HCT116 (cell line): ENCODE results near the gene GPR107. TPM values are rescaled to one million over a fixed set of nuclear protein-coding genes. Genes with fewer than 3 reads are reported as not detected.

Experiments
- ATAC-seq: fragments of 200-7000 bp; cut with Tn5 transposase; 2 replicates; pipeline ENCODE4 v1.9.1; 2020; ENCODE audit warnings: mild to moderate bottlenecking, moderate library complexity
- BruUV-seq: library from RNA; stranded (reverse); fragments of 400-500 nt; replicated peaks from 2 replicates; lab custom pipeline; 2021; lab: Mats Ljungman, UMichigan
- CTCF ChIA-PET: fragments of 300-600 bp; sonication (Branson Sonifier 250); formaldehyde crosslinking; loops from one replicate; lab custom pipeline; 2021; ENCODE audit warnings: antibody characterized with exemption; lab: Charles Lee
- POLR2A ChIA-PET: fragments of 300-600, 350-600 bp; sonication (Branson Sonifier 250); formaldehyde crosslinking; loops from one replicate; lab custom pipeline; 2021; ENCODE audit warnings: antibody characterized with exemption; lab: Charles Lee
- RAD21 ChIA-PET, 2 experiments: fragments of 300-600 bp; sonication (Branson Sonifier 250); formaldehyde crosslinking; loops; one replicate each; lab custom pipeline; 2023; ENCODE audit warnings: low total read pairs in 2 of 2; ENCODE audit not compliant: uncharacterized antibody in 2 of 2, unreplicated experiment in 2 of 2, low non-redundant PET in 1 of 2; lab: Charles Lee
- DNase-seq: peaks from one replicate; pipeline ENCODE4 v3.0.0-alpha.2; 2010; ENCODE audit warnings: low read depth, low spot score
- H2AFZ ChIP-seq: fragments of 200-600 bp; shearing (Covaris generic), sonication (generic); 2 replicates; pipeline ENCODE4 v1.6.1; 2017; ENCODE audit warnings: low read depth, mixed run types, mixed read lengths, antibody characterized with exemption, low read length; ENCODE audit not compliant: poor library complexity, severe bottlenecking
- H3K27ac ChIP-seq: 2 replicates; pipeline ENCODE4 v1.5.1; 2012; ENCODE audit warnings: low read depth, low read length
- H3K27me3 ChIP-seq: fragments of 200-600 bp; sonication (generic); 2 replicates; pipeline ENCODE4 v1.6.1; 2016; ENCODE audit warnings: mixed run types, low read length, mixed read lengths; ENCODE audit not compliant: insufficient read depth
- H3K36me3 ChIP-seq, 2 experiments: fragments of 200-500 bp in 1 of 2; fragments of 200-600 bp in 1 of 2; sonication (Bioruptor generic) in 1 of 2; sonication (generic) in 1 of 2; 2 replicates each; pipeline versions ENCODE4 v1.5.1 to v1.6.1; 2014 to 2016; ENCODE audit warnings: low read length in 2 of 2, inconsistent platforms in 1 of 2, mixed read lengths in 1 of 2, mixed run types in 1 of 2; ENCODE audit not compliant: insufficient read depth in 2 of 2, control insufficient read depth in 1 of 2
- H3K4me1 ChIP-seq, 2 experiments: fragments of 200-600 bp in 1 of 2; sonication (generic) in 1 of 2; 2 replicates each; pipeline versions ENCODE4 v1.5.1 to v1.6.1; 2012 to 2017; ENCODE audit warnings: low read length in 2 of 2, inconsistent platforms in 1 of 2, mild to moderate bottlenecking in 1 of 2, mixed read lengths in 1 of 2, mixed run types in 1 of 2, moderate library complexity in 1 of 2; ENCODE audit not compliant: insufficient read depth in 2 of 2, control insufficient read depth in 1 of 2
- H3K4me2 ChIP-seq: fragments of 200-600 bp; sonication (generic); 2 replicates; pipeline ENCODE4 v1.6.1; 2017; ENCODE audit warnings: mixed run types, low read length, mixed read lengths
- H3K4me3 ChIP-seq, 2 experiments: fragments of 200-600 bp in 1 of 2; sonication (generic) in 1 of 2; replicated peaks in 1 of 2; 2 replicates each; pipeline ENCODE4 v1.5.1; 2011 to 2016; ENCODE audit warnings: low read length in 2 of 2, control low read depth in 1 of 2, low read depth in 1 of 2, mild to moderate bottlenecking in 1 of 2, mixed read lengths in 1 of 2, mixed run types in 1 of 2
- H3K79me2 ChIP-seq: fragments of 200-600 bp; sonication (generic); 2 replicates; pipeline ENCODE4 v1.6.1; 2017; ENCODE audit warnings: mild to moderate bottlenecking, mixed run types, low read length, moderate library complexity, mixed read lengths; ENCODE audit not compliant: insufficient read depth
- H3K9ac ChIP-seq: fragments of 200-600 bp; sonication (generic); 2 replicates; pipeline ENCODE4 v1.6.1; 2016; ENCODE audit warnings: low read length, mixed read lengths
- H3K9me2 ChIP-seq: fragments of 200-600 bp; sonication (generic), shearing (Covaris generic); 2 replicates; pipeline ENCODE4 v1.6.1; 2017; ENCODE audit warnings: mixed run types, mild to moderate bottlenecking, moderate library complexity; ENCODE audit not compliant: insufficient read depth
- H3K9me3 ChIP-seq, 2 experiments: fragments of 200-500 bp in 1 of 2; fragments of 200-600 bp in 1 of 2; sonication (Bioruptor generic) in 1 of 2; sonication (generic) in 1 of 2; 2 replicates each; pipeline ENCODE4 v1.6.1; 2014 to 2017; ENCODE audit warnings: low read length in 2 of 2, mixed read lengths in 2 of 2, inconsistent platforms in 1 of 2, low read depth in 1 of 2, mild to moderate bottlenecking in 1 of 2, mixed run types in 1 of 2, moderate library complexity in 1 of 2; ENCODE audit not compliant: control insufficient read depth in 1 of 2, insufficient read depth in 1 of 2
- H4K20me1 ChIP-seq: fragments of 200-600 bp; sonication (generic), shearing (Covaris generic); 2 replicates; pipeline ENCODE4 v1.6.1; 2017; ENCODE audit warnings: mixed run types, mild to moderate bottlenecking, moderate library complexity; ENCODE audit not compliant: insufficient read depth
- CBX3 ChIP-seq: IDR thresholded peaks from 2 replicates; pipeline ENCODE4 v1.6.1; 2012; ENCODE audit warnings: low read depth
- CEBPB ChIP-seq: IDR thresholded peaks from 2 replicates; pipeline ENCODE4 v1.6.1; 2012; ENCODE audit warnings: low read depth
- EGR1 ChIP-seq: IDR thresholded peaks from 2 replicates; pipeline ENCODE4 v1.6.1; 2012; ENCODE audit warnings: low read depth
- ELF1 ChIP-seq: IDR thresholded peaks from 2 replicates; pipeline ENCODE4 v1.6.1; 2012; ENCODE audit warnings: low read depth, borderline replicate concordance
- JUND ChIP-seq: IDR thresholded peaks from 2 replicates; pipeline ENCODE4 v1.6.1; 2012
- POLR2AphosphoS5 ChIP-seq: IDR thresholded peaks from 2 replicates; pipeline ENCODE4 v1.6.1; 2011; ENCODE audit warnings: mild to moderate bottlenecking, low read depth, low read length, moderate library complexity
- RAD21 ChIP-seq: IDR thresholded peaks from 2 replicates; pipeline ENCODE4 v1.6.1; 2012; ENCODE audit warnings: low read depth, mild to moderate bottlenecking
- SIN3A ChIP-seq: IDR thresholded peaks from 2 replicates; pipeline ENCODE4 v1.6.1; 2012; ENCODE audit warnings: low read depth
- SP1 ChIP-seq: IDR thresholded peaks from 2 replicates; pipeline ENCODE4 v1.6.1; 2012; ENCODE audit warnings: low read depth
- SRF ChIP-seq: IDR thresholded peaks from 2 replicates; pipeline ENCODE4 v1.6.1; 2012; ENCODE audit warnings: low read depth
- YY1 ChIP-seq: IDR thresholded peaks from 2 replicates; pipeline ENCODE4 v1.6.1; 2011; ENCODE audit warnings: low read length, low read depth, moderate library complexity, mild to moderate bottlenecking; ENCODE audit not compliant: insufficient replicate concordance; ENCODE audit errors: extremely low read depth
- ZNF274 ChIP-seq: fragments of 200-500 bp; sonication (Bioruptor generic); IDR thresholded peaks from 2 replicates; pipeline ENCODE4 v1.6.1; 2014; ENCODE audit warnings: mild to moderate bottlenecking, low read depth, low read length, inconsistent platforms
- intact Hi-C: fragments of 100-400 bp; cut with micrococcal nuclease; formaldehyde crosslinking; loops from 2 replicates; pipeline ENCODE4 v1.10.0; 2022
- total RNA-seq: library from RNA; stranded (reverse); gene quantifications from one replicate; pipeline ENCODE4 v1.2.1, GENCODE V29; 2021; ENCODE audit not compliant: unreplicated experiment
- TF ChIP-seq, protein P1 (sequence below): IDR thresholded peaks from 2 replicates; pipeline ENCODE4 v1.6.1; 2011; ENCODE audit warnings: mild to moderate bottlenecking, low read length, moderate library complexity; ENCODE audit not compliant: insufficient replicate concordance; ENCODE audit errors: extremely low read depth
- TF ChIP-seq, protein P2 (sequence below), 3 experiments: fragments of 200-600 bp in 1 of 3; sonication (generic) in 1 of 3; IDR thresholded peaks in 2 of 3; conservative IDR thresholded peaks in 1 of 3; 2 replicates each; pipeline ENCODE4 v1.5.1; 2012 to 2017; ENCODE audit warnings: low read depth in 2 of 3, low read length in 2 of 3, antibody characterized with exemption in 1 of 3, borderline replicate concordance in 1 of 3, control low read depth in 1 of 3, mild to moderate bottlenecking in 1 of 3, mixed read lengths in 1 of 3, mixed run types in 1 of 3, moderate library complexity in 1 of 3; ENCODE audit not compliant: insufficient read depth in 1 of 3

GPR107 gene
- total RNA-seq, 1 experiment from 2014 or later, result 32.5 TPM

DNA sequence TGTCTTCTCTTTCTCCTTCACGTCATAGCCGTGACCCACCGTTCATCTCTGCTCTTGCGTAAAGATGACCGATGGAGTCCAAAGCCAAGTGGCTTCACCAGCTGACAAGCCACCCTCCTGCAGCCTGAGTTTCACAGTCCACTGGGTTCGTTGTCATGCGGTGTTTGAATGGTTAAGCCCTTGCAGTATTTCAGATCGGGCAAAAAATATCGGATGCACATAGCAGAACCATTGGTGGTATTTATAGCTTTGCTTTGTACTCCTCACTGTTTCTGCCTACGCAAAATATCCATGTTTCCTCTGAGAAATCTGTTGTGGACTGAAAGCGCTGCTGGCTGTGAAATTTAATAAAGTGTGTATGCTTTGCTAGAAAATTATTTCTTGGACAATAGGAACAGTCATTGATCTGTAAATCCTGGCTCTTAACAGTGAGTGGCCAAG lies 84.0 kb downstream of the GPR107 start:
- no peak for DNase-seq
- ATAC-seq, result no peak
- intact Hi-C loops, result no loop called here
- Histone ChIP-seq H3K4me2 (peak overlapping the region; percentile 7; the same call in 1 of the 2 replicates), H2AFZ (no peak overlapping the region), H3K9me3 (no peaks in the 10 kb centered on the region), H3K27ac (no peak overlapping the region), H3K79me2 (no peaks in the 10 kb centered on the region), H3K27me3 (no peaks in the 10 kb centered on the region), H3K36me3 (no peaks in the 10 kb centered on the region), H3K9me2 (no peaks in the 10 kb centered on the region)
- ChIA-PET CTCF (no interaction called here), RAD21 (no interaction called here), POLR2A (no interaction called here)
- BruUV-seq, result no TSS peak
- TF ChIP-seq POLR2AphosphoS5 (no peak), CEBPB (no peak), ELF1 (no peak), SIN3A (no peak), JUND (no peak)
- TF ChIP-seq, all 23 proteins: peak for 0
- H3K4me3 ChIP-seq, result no peak overlapping the region
- H3K4me1 ChIP-seq, result peaks cover 0 to 17% of the 10 kb centered on the region in 2 experiments; a peak in 2 of 4 replicates
- no peaks in the 10 kb centered on the region for H4K20me1 ChIP-seq
- no peak overlapping the region for H3K9ac ChIP-seq

DNA sequence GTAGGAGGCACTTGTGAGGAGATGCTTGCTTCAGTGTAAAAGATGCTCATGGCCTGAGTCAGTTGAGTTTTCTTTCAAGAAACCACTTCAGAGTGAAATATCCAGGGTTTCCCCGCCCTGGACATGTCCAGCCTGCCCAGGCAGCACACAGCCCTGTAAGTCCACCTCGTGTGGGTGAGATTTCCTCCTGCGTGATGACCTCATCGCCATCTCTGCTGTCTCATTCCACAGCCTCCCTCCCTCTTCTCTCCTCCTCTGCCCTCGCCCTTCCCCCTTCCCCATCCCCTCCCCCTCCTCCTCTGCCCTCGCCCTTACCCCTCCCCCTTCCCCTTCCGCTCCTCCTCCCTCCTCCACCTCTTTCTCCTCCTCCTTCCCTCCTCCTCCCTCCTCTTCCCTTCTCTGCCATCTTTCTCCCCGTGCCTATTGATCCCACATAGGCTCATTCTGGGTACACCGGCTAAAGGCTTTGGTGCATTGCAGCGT lies 84.5 kb downstream of the GPR107 start:
- Histone ChIP-seq H3K9me3 (no peaks in the 10 kb centered on the region), H3K27me3 (peaks cover 4% of the 10 kb centered on the region; the same call in 1 of the 2 replicates), H3K27ac (no peak overlapping the region), H3K79me2 (no peaks in the 10 kb centered on the region), H3K4me1 (peaks cover 0 to 17% of the 10 kb centered on the region in 2 experiments; a peak in 2 of 4 replicates), H3K4me2 (peak overlapping the region; percentile 7; the same call in 1 of the 2 replicates), H3K9me2 (no peaks in the 10 kb centered on the region), H4K20me1 (no peaks in the 10 kb centered on the region), H3K9ac (no peak overlapping the region), H3K4me3 (no peak overlapping the region), H2AFZ (no peak overlapping the region), H3K36me3 (no peaks in the 10 kb centered on the region)
- intact Hi-C loops, result no loop called here
- CTCF ChIA-PET, result no interaction called here
- ATAC-seq (peak; percentile 43; the same call in 1 of the 2 replicates), DNase-seq (no peak)
- BruUV-seq, result no TSS peak
- RAD21 ChIA-PET, result no interaction called here
- POLR2A ChIA-PET, result no interaction called here
- TF ChIP-seq SRF (no peak), JUND (no peak), RAD21 (no peak), SP1 (no peak), CBX3 (no peak), YY1 (no peak), EGR1 (no peak), ZNF274 (no peak)
- TF ChIP-seq, protein P1, sequence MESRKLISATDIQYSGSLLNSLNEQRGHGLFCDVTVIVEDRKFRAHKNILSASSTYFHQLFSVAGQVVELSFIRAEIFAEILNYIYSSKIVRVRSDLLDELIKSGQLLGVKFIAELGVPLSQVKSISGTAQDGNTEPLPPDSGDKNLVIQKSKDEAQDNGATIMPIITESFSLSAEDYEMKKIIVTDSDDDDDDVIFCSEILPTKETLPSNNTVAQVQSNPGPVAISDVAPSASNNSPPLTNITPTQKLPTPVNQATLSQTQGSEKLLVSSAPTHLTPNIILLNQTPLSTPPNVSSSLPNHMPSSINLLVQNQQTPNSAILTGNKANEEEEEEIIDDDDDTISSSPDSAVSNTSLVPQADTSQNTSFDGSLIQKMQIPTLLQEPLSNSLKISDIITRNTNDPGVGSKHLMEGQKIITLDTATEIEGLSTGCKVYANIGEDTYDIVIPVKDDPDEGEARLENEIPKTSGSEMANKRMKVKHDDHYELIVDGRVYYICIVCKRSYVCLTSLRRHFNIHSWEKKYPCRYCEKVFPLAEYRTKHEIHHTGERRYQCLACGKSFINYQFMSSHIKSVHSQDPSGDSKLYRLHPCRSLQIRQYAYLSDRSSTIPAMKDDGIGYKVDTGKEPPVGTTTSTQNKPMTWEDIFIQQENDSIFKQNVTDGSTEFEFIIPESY, result no peak
- TF ChIP-seq, protein P2, sequence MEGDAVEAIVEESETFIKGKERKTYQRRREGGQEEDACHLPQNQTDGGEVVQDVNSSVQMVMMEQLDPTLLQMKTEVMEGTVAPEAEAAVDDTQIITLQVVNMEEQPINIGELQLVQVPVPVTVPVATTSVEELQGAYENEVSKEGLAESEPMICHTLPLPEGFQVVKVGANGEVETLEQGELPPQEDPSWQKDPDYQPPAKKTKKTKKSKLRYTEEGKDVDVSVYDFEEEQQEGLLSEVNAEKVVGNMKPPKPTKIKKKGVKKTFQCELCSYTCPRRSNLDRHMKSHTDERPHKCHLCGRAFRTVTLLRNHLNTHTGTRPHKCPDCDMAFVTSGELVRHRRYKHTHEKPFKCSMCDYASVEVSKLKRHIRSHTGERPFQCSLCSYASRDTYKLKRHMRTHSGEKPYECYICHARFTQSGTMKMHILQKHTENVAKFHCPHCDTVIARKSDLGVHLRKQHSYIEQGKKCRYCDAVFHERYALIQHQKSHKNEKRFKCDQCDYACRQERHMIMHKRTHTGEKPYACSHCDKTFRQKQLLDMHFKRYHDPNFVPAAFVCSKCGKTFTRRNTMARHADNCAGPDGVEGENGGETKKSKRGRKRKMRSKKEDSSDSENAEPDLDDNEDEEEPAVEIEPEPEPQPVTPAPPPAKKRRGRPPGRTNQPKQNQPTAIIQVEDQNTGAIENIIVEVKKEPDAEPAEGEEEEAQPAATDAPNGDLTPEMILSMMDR (IDR thresholded peaks at IDR 0.05 in 2 of 3, conservative IDR thresholded peaks at IDR 0.05 in 1 of 3; ENCODE audit: borderline replicate concordance in 1 of 3, insufficient read depth in 1 of 3, low read depth in 2 of 3, low read length in 2 of 3), result no peak
